HG03521 (cell line): Measurements from ENCODE around the gene MBD3L4.
"Not testable (repeated sequence)": the region's sequence is repeated elsewhere in the genome, so short reads cannot be mapped to it uniquely, and the experiment has no call there.

ENCODE experiments used
- ATAC-seq: cut with Tn5 transposase; IDR thresholded peaks from one replicate; pipeline ENCODE4 v1.9.1; 2021; ENCODE audit warnings: mild to moderate bottlenecking, moderate library complexity; ENCODE audit not compliant: unreplicated experiment

The MBD3L4 gene

GRCh38 chr19:7051421-7051820 is 11.4 kb upstream of the MBD3L4 start:
- not testable (repeated sequence) for ATAC-seq

GRCh38 chr19:7049021-7049420 is 9.0 kb upstream of the MBD3L4 start, which contains the start of gene MBD3L2:
MBD3L2 (plus strand) TSS chr19:7049321; CDS start chr19:7049374, 53 bp downstream.
- not testable (repeated sequence) for ATAC-seq

GRCh38 chr19:7041563-7041962 is 1.6 kb upstream of the MBD3L4 start:
- not testable (repeated sequence) for ATAC-seq

- not testable (repeated sequence) for ATAC-seq
These were observed 9.7 kb downstream of the MBD3L4 start, which contains the start of gene MBD3L5 for GRCh38 chr19:7030278-7030677. MBD3L5 (plus strand) TSS chr19:7030578; CDS start chr19:7030612, 34 bp downstream.

GRCh38 chr19:7028790-7029189 is 11.2 kb downstream of the MBD3L4 start:
- ATAC-seq: not testable (repeated sequence)

- not testable (repeated sequence) for ATAC-seq
These were observed 18.6 kb downstream of the MBD3L4 start, which contains the start of gene MBD3L2B for GRCh38 chr19:7021331-7021730. MBD3L2B (minus strand) TSS chr19:7021431; CDS start chr19:7021397, 34 bp downstream.

- no peak for ATAC-seq
These were observed 21.2 kb downstream of the MBD3L4 start for GRCh38 chr19:7018828-7019227.

- no peak for ATAC-seq
These were observed 26.3 kb downstream of the MBD3L4 start for GRCh38 chr19:7013678-7014077.

- no peak for ATAC-seq
These were observed 29.0 kb downstream of the MBD3L4 start for GRCh38 chr19:7010722-7011593.

GRCh38 chr19:7007859-7008258 is 32.1 kb downstream of the MBD3L4 start:
- no peak for ATAC-seq

- no peak for ATAC-seq
These were observed 33.8 kb downstream of the MBD3L4 start for GRCh38 chr19:7006135-7006704.

- no peak for ATAC-seq
These were observed 35.6 kb downstream of the MBD3L4 start for GRCh38 chr19:7004313-7004931.

GRCh38 chr19:7000816-7001215 is 39.2 kb downstream of the MBD3L4 start:
- ATAC-seq: no peak

- ATAC-seq: no peak
These were observed 39.6 kb downstream of the MBD3L4 start for GRCh38 chr19:7000333-7000732.

GRCh38 chr19:6999933-7000332 is 40.0 kb downstream of the MBD3L4 start:
- no peak for ATAC-seq

GRCh38 chr19:6997679-6998445 is 42.1 kb downstream of the MBD3L4 start:
- no peak for ATAC-seq

GRCh38 chr19:6996810-6997209 is 43.2 kb downstream of the MBD3L4 start:
- no peak for ATAC-seq

- no peak for ATAC-seq
These were observed 44.9 kb downstream of the MBD3L4 start for GRCh38 chr19:6995054-6995453.

GRCh38 chr19:6988257-6988656 is 51.7 kb downstream of the MBD3L4 start:
- ATAC-seq: no peak

GRCh38 chr19:6987850-6988249 is 52.1 kb downstream of the MBD3L4 start:
- no peak for ATAC-seq
